ENCODE measurements around the gene ADD1. TPM values are rescaled to one million over a fixed set of nuclear protein-coding genes. Genes with fewer than 3 reads are reported as not detected.

ADD1 gene
- total RNA-seq (313 TPM), polyA plus RNA-seq (ENCODE audit: insufficient read depth, low read depth, low replicate concordance) (232 TPM)
- long read RNA-seq, donor 1, full-length matches to known transcripts = 11 of 51 reads
- long read RNA-seq, donor 1, partial matches to known transcripts = 30 of 51 reads
- long read RNA-seq, donor 1, other reads (novel, unspliced or antisense) = 10 of 51 reads
- long read RNA-seq, donor 2, full-length matches to known transcripts = 16 of 54 reads
- long read RNA-seq, donor 2, partial matches to known transcripts = 26 of 54 reads
- long read RNA-seq, donor 2, other reads (novel, unspliced or antisense) = 12 of 54 reads
- long read RNA-seq, donor 3, full-length matches to known transcripts = 8 of 64 reads
- long read RNA-seq, donor 3, partial matches to known transcripts = 41 of 64 reads
- long read RNA-seq, donor 3, other reads (novel, unspliced or antisense) = 15 of 64 reads
- long read RNA-seq, donor 4, full-length matches to known transcripts = 9 of 63 reads
- long read RNA-seq, donor 4, partial matches to known transcripts = 33 of 63 reads
- long read RNA-seq, donor 4, other reads (novel, unspliced or antisense) = 21 of 63 reads
- long read RNA-seq, donor 5, partial matches to known transcripts = 0 of 1 reads
- long read RNA-seq, donor 5, other reads (novel, unspliced or antisense) = 0 of 1 reads
- long read RNA-seq, donor 6, partial matches to known transcripts = 0 of 1 reads
- long read RNA-seq, donor 6, other reads (novel, unspliced or antisense) = 0 of 1 reads
- long read RNA-seq, donor 7, full-length matches to known transcripts = 5 of 116 reads
- long read RNA-seq, donor 7, partial matches to known transcripts = 87 of 116 reads
- long read RNA-seq, donor 7, other reads (novel, unspliced or antisense) = 24 of 116 reads
- long read RNA-seq, donor 8, partial matches to known transcripts = 91 of 108 reads
- long read RNA-seq, donor 8, other reads (novel, unspliced or antisense) = 10 of 108 reads
- long read RNA-seq, donor 9, partial matches to known transcripts = 24 of 29 reads
- long read RNA-seq, donor 9, other reads (novel, unspliced or antisense) = 0 of 29 reads
- long read RNA-seq, donor 10, partial matches to known transcripts = 88 of 112 reads
- long read RNA-seq, donor 10, other reads (novel, unspliced or antisense) = 20 of 112 reads

DNA sequence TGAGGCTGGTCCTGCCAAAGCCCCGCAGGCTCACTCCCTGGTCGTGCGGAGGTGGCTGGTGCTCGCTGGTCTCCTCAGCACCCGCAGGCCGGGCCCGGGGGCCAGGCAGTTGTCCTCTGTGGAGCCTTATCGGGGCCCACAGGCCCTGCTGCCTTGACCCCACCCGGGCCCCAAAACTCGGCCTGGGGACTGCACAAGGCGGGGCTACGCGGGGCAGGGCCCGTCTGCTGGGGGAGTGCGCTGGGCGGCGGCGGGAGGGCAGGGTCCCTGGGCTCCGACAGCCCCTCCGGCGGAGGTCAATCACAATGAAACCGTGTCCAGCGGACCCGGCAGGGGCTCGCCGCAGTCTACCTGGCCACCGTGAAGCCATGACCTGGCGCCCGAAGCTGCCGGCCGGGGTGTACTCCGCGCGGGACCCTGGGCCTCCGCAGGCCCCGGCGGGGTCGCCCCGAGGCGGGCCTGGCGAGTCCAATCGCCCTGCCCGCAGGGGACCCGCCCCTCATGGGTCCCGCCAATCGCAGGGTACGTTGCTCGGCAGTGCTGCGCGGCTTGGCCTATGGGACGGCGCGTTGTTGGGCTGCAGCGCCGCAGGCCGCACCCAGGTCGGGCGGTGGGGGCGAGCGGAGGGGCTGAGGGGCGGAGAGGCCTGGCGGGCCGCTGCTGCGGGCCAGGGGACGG is at the start of gene ADD1:
Gene ADD1, plus strand, starts transcription at position 582 of the 678 bp plus-strand sequence. CDS start 32,072 bp downstream, outside the sequence.
- Histone ChIP-seq H3K4me3 (ENCODE audit: low read length in 3 of 3) (peak within 1 kb of the TSS; percentile 73 to 91 (median 77)), H3K9ac (ENCODE audit: low read length in 3 of 3) (peak within 1 kb of the TSS; percentile 57 to 94 (median 90)), H3K4me1 (ENCODE audit: control insufficient read depth in 2 of 3, insufficient read depth in 2 of 3, low read depth in 1 of 3, low read length in 3 of 3) (peaks cover 0 to 14% (median 10%) of the 10 kb centered on the region in 3 donors), H3K27ac (ENCODE audit: low read depth in 2 of 2, low read length in 2 of 2) (peak within 1 kb of the TSS; percentile 89 to 91), H3K27me3 (ENCODE audit: control insufficient read depth, insufficient read depth, low read length) (no peaks in the 10 kb centered on the region), H3K9me3 (ENCODE audit: control insufficient read depth in 2 of 3, insufficient read depth in 1 of 3, low read length in 3 of 3) (no peaks in the 10 kb centered on the region), H3K36me3 (ENCODE audit: control insufficient read depth in 2 of 3, insufficient read depth in 3 of 3, low read length in 3 of 3) (no peaks in the 10 kb centered on the region)
- no peak for TF ChIP-seq CTCF (IDR thresholded peaks at IDR 0.05; ENCODE audit: borderline replicate concordance, extremely low read depth, insufficient read depth)
- intact Hi-C loops (cut with DNase I) = no loop called here
- peak; percentile 96 to 98 (median 98) for DNase-seq
- no peak for FAIRE-seq

DNA sequence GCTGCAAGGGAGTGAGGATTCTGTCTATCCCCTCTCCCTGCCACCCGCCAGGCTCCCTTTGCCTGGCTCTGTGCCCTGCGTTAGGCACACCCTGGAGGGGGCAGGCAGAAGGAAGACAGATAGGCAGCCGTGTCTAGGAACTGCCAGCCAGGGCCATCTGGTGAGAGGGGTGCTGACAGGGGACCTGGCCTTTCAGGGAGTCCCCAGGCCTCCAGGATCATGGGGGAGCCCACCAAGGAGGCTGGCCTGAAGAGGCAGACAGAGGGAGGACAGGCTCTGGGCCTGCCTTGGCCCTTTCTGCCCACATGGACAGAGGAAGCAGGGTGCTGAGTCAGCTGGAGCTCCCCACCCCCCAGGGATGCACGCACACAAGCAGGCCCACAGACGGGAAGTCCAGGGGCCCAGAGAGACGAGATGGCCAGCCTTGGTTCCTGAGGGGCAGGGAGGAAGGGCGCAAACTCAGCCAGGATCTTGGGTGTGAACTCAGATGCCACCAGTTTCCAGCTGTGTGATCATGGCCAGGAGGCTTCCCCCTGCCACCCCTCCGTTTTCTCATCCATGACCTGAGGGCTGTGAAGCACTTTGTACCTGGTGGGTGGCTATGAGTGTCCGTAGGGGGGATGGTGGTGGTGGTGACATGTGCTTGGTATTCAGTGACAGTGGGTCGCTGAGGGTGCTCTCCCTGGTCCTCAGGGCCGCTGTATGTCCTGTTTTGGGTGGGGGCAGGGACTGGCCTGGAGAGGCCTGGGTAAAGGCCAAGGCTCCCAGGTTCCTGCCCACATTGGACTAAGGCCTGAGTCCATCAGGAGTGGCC is 49.0 kb upstream of the ADD1 start:
- H3K4me3 ChIP-seq (ENCODE audit: low read length in 3 of 3) = peak overlapping the region in 2 of 3 donors; percentile 61 to 78
- intact Hi-C loops (cut with DNase I) = no loop called here
- DNase-seq (peak in 3 of 5 donors; percentile 13 to 91 (median 65)), FAIRE-seq (no peak)
- peak overlapping the region in 2 of 3 donors; percentile 6 to 84 for H3K9ac ChIP-seq (ENCODE audit: low read length in 3 of 3)
- peaks cover 0 to 71% (median 62%) of the 10 kb centered on the region in 3 donors for H3K4me1 ChIP-seq (ENCODE audit: control insufficient read depth in 2 of 3, insufficient read depth in 2 of 3, low read depth in 1 of 3, low read length in 3 of 3)
- H3K9me3 ChIP-seq (ENCODE audit: control insufficient read depth in 2 of 3, insufficient read depth in 1 of 3, low read length in 3 of 3) = no peaks in the 10 kb centered on the region
- H3K36me3 ChIP-seq (ENCODE audit: control insufficient read depth in 2 of 3, insufficient read depth in 3 of 3, low read length in 3 of 3) = no peaks in the 10 kb centered on the region
- no peak for TF ChIP-seq CTCF (IDR thresholded peaks at IDR 0.05; ENCODE audit: borderline replicate concordance, extremely low read depth, insufficient read depth)
- no peaks in the 10 kb centered on the region for H3K27me3 ChIP-seq (ENCODE audit: control insufficient read depth, insufficient read depth, low read length)
- H3K27ac ChIP-seq (ENCODE audit: low read depth in 2 of 2, low read length in 2 of 2) = peak overlapping the region; percentile 77 to 93
